AG04449 (cell line): Measurements from ENCODE around the gene ORM2.
A peak's percentile ranks its signal among the peaks of the same experiment; 100 is the strongest.

Source experiments
- CTCF ChIA-PET: fragments of 350-600 bp; formaldehyde crosslinking; extraction: SDS; loops from one replicate; lab custom pipeline; 2021; ENCODE audit warnings: antibody characterized with exemption; lab: Yijun Ruan, JAX
- POLR2A ChIA-PET: fragments of 400-600, 350-600 bp; formaldehyde crosslinking; extraction: SDS; loops from one replicate; lab custom pipeline; 2020; ENCODE audit warnings: antibody characterized with exemption, inconsistent platforms; lab: Yijun Ruan, JAX
- DNase-seq: peaks from one replicate; pipeline ENCODE4 v3.0.0-alpha.2; 2010; ENCODE audit warnings: low read depth, low spot score
- H3K4me3 ChIP-seq: 2 replicates; pipeline ENCODE4 v1.5.1; 2011; ENCODE audit warnings: low read depth, mild to moderate bottlenecking, control low read depth, low read length
- TF ChIP-seq, protein P1 (sequence below): IDR thresholded peaks from one replicate; pipeline ENCODE4 v1.5.1; 2011; ENCODE audit warnings: mild to moderate bottlenecking, moderate library complexity, low read length, control low read depth, inconsistent platforms; ENCODE audit not compliant: insufficient read depth; ENCODE audit errors: missing control alignments

The ORM2 gene

DNA sequence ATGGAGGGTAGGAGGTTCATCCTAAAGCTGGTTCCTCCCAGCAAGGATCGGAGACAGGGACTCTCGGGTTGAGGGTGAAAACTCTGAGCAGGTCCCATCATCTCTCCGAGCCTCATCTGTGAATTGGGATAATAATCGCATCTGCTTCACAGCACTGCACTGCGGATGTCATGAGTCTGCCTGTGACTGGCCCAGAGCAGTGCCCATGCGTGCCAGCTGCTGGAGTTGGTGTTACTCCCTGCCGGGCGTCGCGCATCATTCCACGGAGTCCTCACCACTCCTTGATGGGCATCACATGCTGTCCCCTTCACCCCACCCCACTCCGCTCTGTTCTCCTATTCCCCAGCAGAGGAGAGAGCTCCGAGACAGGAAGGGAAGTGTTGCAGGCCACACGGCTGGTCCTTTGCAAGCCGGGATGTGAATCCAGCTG lies 41.9 kb upstream of the ORM2 start:
- ChIA-PET POLR2A (interaction anchor here (0.5 to 1.1 kb wide), 2 partner anchors 39 to 130 kb away, joined by 3 read pairs; no protein-coding TSS in a partner anchor), CTCF (interaction anchor here (1.1 to 18.7 kb wide), 13 partner anchors 8 to 204 kb away, joined by 3 to 686 read pairs (median 6); partner anchors contain the start of gene COL27A1)
- no peak overlapping the region for H3K4me3 ChIP-seq
- TF ChIP-seq, protein P1, sequence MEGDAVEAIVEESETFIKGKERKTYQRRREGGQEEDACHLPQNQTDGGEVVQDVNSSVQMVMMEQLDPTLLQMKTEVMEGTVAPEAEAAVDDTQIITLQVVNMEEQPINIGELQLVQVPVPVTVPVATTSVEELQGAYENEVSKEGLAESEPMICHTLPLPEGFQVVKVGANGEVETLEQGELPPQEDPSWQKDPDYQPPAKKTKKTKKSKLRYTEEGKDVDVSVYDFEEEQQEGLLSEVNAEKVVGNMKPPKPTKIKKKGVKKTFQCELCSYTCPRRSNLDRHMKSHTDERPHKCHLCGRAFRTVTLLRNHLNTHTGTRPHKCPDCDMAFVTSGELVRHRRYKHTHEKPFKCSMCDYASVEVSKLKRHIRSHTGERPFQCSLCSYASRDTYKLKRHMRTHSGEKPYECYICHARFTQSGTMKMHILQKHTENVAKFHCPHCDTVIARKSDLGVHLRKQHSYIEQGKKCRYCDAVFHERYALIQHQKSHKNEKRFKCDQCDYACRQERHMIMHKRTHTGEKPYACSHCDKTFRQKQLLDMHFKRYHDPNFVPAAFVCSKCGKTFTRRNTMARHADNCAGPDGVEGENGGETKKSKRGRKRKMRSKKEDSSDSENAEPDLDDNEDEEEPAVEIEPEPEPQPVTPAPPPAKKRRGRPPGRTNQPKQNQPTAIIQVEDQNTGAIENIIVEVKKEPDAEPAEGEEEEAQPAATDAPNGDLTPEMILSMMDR, result no peak
- DNase-seq, result no peak

DNA sequence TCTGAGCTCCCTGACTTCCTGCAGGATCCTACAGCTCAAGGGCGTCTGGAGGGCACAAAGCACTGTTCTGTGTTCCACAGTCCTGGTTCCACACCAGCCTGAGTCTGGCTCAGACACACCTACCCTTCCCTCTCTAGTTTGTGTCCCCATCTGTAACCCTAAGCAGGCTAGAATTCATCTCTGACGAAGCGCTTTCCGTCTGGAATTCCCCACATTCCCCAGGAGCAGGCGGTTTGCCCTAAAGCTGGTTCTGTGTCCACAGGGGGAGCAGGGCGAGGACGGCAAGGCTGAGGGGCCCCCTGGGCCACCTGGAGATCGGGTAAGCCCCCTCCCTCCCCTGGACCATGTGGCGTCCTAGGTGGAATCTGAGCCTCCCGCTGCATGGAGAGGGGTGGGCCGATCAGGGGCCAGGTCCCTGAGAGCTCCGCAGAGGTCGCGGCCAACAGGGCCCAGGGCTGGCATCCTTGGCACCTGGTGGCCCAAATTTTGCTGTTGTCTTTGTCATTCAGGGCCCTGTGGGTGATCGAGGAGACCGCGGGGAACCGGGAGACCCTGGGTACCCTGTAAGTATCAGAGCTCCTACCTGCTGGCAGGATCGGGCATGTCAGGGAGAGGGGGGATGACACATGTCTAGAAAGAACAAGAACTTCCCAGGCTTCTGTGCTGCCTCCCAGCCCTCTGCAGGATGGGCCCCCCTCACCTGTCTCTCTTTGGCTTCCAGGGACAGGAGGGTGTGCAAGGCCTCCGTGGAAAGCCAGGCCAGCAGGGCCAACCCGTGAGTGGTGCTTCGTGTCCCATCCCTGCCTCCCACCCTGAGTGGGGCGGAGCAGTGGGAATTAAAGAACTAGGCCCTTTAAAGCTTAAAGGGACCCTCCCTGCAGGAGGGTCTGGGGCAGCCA lies 41.2 kb upstream of the ORM2 start:
- peak; percentile 51 for DNase-seq
- ChIA-PET CTCF (interaction anchor here (1.1 to 18.7 kb wide), 14 partner anchors 9 to 205 kb away, joined by 3 to 686 read pairs (median 6); partner anchors contain the start of gene COL27A1), POLR2A (interaction anchor here (0.5 to 1.1 kb wide), 2 partner anchors 40 to 130 kb away, joined by 3 read pairs; no protein-coding TSS in a partner anchor)
- H3K4me3 ChIP-seq, result no peak overlapping the region
- TF ChIP-seq, protein P1, result peak; percentile 21

DNA sequence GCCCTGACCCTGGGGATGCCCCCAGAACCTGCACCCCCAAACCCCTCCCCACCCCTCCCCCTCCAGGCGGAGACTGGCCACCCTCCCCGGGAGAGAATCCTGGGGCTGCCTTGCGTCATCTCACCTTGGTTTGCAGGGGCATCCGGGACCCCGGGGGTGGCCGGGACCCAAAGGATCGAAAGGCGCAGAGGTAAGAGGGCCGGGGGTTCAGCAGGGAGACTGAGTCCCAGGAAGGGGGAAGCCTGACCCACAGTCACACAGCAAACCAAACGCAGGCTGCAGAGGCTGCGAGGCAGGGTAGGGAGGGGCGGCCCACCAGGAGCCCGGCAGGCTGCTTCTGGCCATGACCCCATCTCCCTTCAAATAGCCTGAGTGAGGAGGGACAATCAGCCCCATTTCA lies 40.6 kb upstream of the ORM2 start:
- no peak for DNase-seq
- POLR2A ChIA-PET, result interaction anchor here (1.1 kb wide), 1 partner anchor 131 kb away, joined by 3 read pairs; no protein-coding TSS in a partner anchor
- TF ChIP-seq, protein P1, result no peak
- no peak overlapping the region for H3K4me3 ChIP-seq
- CTCF ChIA-PET, result interaction anchor here (1.2 to 18.7 kb wide), 14 partner anchors 8 to 206 kb away, joined by 3 to 686 read pairs (median 24); partner anchors contain the start of gene COL27A1

DNA sequence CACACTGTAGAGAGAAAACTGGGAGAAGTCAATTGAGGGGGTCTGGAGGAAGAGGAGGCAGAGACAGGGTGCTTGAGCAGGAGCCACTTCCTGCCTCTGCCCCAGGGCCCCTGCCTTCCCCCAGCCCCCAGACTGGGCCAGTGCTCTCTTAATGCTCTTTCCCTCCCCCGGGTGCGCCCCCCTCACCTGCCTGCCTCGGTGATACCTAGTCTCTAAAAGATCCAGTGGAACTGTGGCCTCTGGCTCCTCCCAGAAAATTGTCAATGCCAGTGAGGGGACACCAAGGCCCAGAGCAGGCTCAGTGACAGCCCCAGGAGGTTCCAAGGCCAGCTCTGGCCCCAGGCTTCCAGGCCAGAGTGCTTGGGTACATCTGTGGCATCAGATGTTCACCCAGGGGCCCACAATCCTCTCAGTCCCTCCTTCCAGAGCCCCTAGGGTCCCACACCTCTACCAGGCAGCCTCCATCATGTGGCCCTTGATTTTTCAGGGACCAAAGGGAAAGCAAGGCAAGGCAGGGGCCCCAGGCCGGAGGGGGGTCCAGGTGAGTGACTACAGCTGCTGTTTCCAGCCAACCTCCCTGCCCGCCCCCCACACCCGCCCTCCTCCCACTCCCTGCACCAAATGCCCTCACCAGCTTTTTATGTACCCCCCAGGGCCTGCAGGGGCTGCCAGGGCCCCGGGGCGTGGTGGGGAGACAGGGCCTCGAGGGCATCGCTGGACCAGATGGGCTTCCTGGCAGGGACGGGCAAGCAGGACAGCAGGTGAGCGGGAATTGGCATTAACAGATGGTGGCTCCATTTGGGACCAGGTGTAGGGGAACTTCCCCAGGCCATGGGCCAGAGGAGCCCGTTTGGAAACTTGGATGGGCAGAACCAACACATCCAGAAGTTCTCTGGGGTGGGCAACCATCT lies 39.8 kb upstream of the ORM2 start:
- ChIA-PET CTCF (interaction anchor here (0.9 to 18.7 kb wide), 36 partner anchors 9 to 552 kb away, joined by 3 to 686 read pairs (median 9); partner anchors contain the start of genes AMBP, COL27A1 and KIF12), POLR2A (no interaction called here)
- TF ChIP-seq, protein P1, result no peak
- no peak for DNase-seq
- no peak overlapping the region for H3K4me3 ChIP-seq

DNA sequence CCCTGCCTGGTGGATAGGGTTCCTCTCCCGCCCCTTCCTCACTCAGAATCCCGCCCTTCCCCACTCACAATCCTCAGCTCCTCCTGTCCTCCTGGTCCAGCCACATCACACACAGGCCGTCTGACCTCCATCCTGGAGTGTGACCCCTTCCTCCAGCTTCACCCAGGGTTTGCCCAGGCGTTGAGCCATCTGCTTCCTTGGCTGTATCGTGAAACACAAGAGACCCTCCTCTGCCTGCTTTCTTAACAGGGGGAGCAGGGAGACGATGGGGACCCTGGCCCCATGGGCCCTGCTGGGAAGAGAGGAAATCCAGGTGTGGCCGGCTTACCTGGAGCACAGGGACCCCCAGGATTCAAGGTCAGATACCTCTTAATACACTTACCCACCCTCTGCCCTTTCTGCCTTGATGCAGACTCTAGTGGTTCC lies 39.1 kb upstream of the ORM2 start:
- ChIA-PET POLR2A (interaction anchor here (1.0 to 1.1 kb wide), 2 partner anchors 26 to 183 kb away, joined by 3 to 7 read pairs; no protein-coding TSS in a partner anchor), CTCF (interaction anchor here (0.9 to 18.7 kb wide), 64 partner anchors 9 to 553 kb away, joined by 3 to 686 read pairs (median 6); partner anchors contain the start of genes AMBP, COL27A1 and KIF12)
- TF ChIP-seq, protein P1, result no peak
- no peak for DNase-seq
- no peak overlapping the region for H3K4me3 ChIP-seq
